ENCODE results near the gene SH3RF2.

Gene SH3RF2

DNA sequence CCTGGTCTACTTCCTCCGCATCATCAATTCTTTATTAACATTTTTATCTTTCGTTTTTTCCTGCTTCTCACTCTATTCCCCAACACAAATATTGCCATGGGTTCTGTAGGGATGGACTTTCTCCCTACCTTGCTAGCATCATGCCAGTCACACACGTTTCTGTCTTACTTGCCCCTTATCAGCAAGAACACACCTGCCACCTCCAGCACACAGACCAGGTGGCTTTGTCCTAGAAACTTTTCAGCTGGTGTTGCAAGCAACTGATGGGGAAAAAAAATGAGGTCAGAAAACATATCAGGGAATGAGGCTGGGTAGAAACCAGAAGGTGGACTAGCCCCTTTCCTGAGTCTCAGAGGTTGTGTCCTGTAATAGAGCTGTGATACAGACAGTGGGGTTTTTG, 5.8 kb downstream of the SH3RF2 start:
- no peak overlapping the region for H3K4me3 ChIP-seq (ENCODE audit: low read depth, low read length)
- no peaks in the 10 kb centered on the region for H3K36me3 ChIP-seq (ENCODE audit: control insufficient read depth in 2 of 2, insufficient read depth in 1 of 2, low read length in 2 of 2)
- TF ChIP-seq ZNF223 (tag by site-specific recombination; IDR thresholded peaks at IDR 0.05) = no peak
- ChIA-PET CTCF (interaction anchor here (0.7 to 0.9 kb wide), 2 partner anchors 108 to 261 kb away, joined by 3 read pairs; no protein-coding TSS in a partner anchor), POLR2A (interaction anchor here (1.2 to 1.7 kb wide), 3 partner anchors 8 to 33 kb away, joined by 3 to 4 read pairs (median 3); no protein-coding TSS in a partner anchor)
- H3K9me3 ChIP-seq (ENCODE audit: control insufficient read depth, insufficient read depth, low read depth, low read length) = no peaks in the 10 kb centered on the region
- peaks cover 45% of the 10 kb centered on the region for H3K4me1 ChIP-seq (ENCODE audit: control insufficient read depth, insufficient read depth, low read length)
- no peak overlapping the region for H3K27ac ChIP-seq (ENCODE audit: extremely low read depth, low read depth, low read length)

DNA sequence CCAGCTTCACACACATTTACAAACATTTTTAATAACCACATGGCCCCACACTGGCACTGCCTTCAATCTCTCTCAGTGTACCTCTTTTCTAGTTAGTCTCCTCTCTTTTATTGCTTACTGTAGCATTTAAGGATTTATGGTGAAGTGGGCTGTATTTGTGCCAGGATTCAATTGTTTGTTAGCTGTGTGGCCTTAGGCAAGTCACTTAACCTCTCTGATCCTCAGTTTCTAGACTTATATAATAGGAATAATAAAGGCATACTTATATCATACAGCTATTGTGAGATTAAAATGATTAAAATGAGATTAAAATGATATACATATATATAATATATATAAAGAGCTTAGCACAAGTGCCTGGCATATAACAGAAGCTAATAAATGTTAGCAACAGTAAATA, 6.4 kb downstream of the SH3RF2 start:
- Histone ChIP-seq H3K4me3 (ENCODE audit: low read depth, low read length) (no peak overlapping the region), H3K27ac (ENCODE audit: extremely low read depth, low read depth, low read length) (no peak overlapping the region), H3K36me3 (ENCODE audit: control insufficient read depth in 2 of 2, insufficient read depth in 1 of 2, low read length in 2 of 2) (no peaks in the 10 kb centered on the region), H3K9me3 (ENCODE audit: control insufficient read depth, insufficient read depth, low read depth, low read length) (no peaks in the 10 kb centered on the region), H3K4me1 (ENCODE audit: control insufficient read depth, insufficient read depth, low read length) (peaks cover 42% of the 10 kb centered on the region)
- ChIA-PET POLR2A (interaction anchor here (1.2 to 1.7 kb wide), 2 partner anchors 8 to 33 kb away, joined by 3 to 4 read pairs; no protein-coding TSS in a partner anchor), CTCF (interaction anchor here (0.7 to 0.9 kb wide), 3 partner anchors 107 to 504 kb away, joined by 3 read pairs; no protein-coding TSS in a partner anchor)
- TF ChIP-seq KLF10 (tag by site-specific recombination; IDR thresholded peaks at IDR 0.05) (no peak), ZNF660 (tag by site-specific recombination; IDR thresholded peaks at IDR 0.05) (no peak), ZNF394 (tag by site-specific recombination; IDR thresholded peaks at IDR 0.05; ENCODE audit: borderline replicate concordance) (no peak), ZNF184 (tag by site-specific recombination; IDR thresholded peaks at IDR 0.05) (no peak)

DNA sequence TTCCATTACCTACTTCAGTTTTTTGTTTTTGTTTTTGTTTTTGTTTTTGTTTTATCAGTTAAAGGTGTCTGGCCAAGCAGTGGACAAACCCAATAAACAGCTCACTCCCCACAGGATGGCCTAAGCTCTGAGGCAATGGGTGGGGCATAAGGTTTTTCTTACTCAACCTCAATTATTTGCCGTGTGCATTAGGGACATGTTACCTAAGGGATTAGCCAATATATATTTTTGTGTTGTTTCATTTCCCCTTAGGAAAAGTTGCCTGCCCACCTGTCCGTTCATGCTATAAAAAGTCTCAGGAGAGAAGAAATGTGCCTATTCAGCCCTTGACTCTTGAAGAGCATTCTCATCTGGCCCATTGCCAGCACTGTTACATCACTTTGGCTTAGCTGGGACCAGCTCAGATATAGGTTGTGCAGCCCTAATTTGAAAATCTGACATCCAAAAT, 7.3 kb downstream of the SH3RF2 start:
- Histone ChIP-seq H3K36me3 (ENCODE audit: control insufficient read depth in 2 of 2, insufficient read depth in 1 of 2, low read length in 2 of 2) (no peaks in the 10 kb centered on the region), H3K4me1 (ENCODE audit: control insufficient read depth, insufficient read depth, low read length) (peaks cover 33% of the 10 kb centered on the region), H3K9me3 (ENCODE audit: control insufficient read depth, insufficient read depth, low read depth, low read length) (no peaks in the 10 kb centered on the region), H3K27ac (ENCODE audit: extremely low read depth, low read depth, low read length) (no peak overlapping the region), H3K4me3 (ENCODE audit: low read depth, low read length) (no peak overlapping the region)
- POLR2A ChIA-PET = no interaction called here
- CTCF ChIA-PET = interaction anchor here (0.6 to 2.8 kb wide), 3 partner anchors 35 to 523 kb away, joined by 3 to 13 read pairs (median 6); no protein-coding TSS in a partner anchor
- TF ChIP-seq ZNF555 (tag by site-specific recombination; conservative IDR thresholded peaks at IDR 0.05) = no peak
- TF ChIP-seq ZNF571 (tag by site-specific recombination; IDR thresholded peaks at IDR 0.05) = no peak
- TF ChIP-seq ZNF274 (IDR thresholded peaks at IDR 0.05; ENCODE audit: low read length) = no peak
- TF ChIP-seq ZNF274 (tag by site-specific recombination; IDR thresholded peaks at IDR 0.05; ENCODE audit: borderline replicate concordance) = no peak
- TF ChIP-seq ZEB2 (tag by site-specific recombination; IDR thresholded peaks at IDR 0.05) = no peak
- TF ChIP-seq ZNF37A (tag by site-specific recombination; IDR thresholded peaks at IDR 0.05) = 0 out of 2 replicates have a peak, but pooled peaks have one; percentile 61
- 0 out of 2 replicates have a peak, but pooled peaks have one; percentile 32 for TF ChIP-seq SP7 (tag by site-specific recombination; IDR thresholded peaks at IDR 0.05)
- TF ChIP-seq MZF1 (tag by site-specific recombination; IDR thresholded peaks at IDR 0.05; ENCODE audit: borderline replicate concordance) = peak; percentile 42; the same call in 1 of the 2 replicates
- TF ChIP-seq ZNF2 (tag by site-specific recombination; IDR thresholded peaks at IDR 0.05) = 0 out of 2 replicates have a peak, but pooled peaks have one; percentile 20
- TF ChIP-seq ZNF341 (tag by site-specific recombination; IDR thresholded peaks at IDR 0.05; ENCODE audit: low read depth) = no peak
- no peak for TF ChIP-seq ZBTB10 (tag by site-specific recombination; IDR thresholded peaks at IDR 0.05)
- no peak for TF ChIP-seq ZNF623 (tag by site-specific recombination; IDR thresholded peaks at IDR 0.05)
- TF ChIP-seq, protein P1, sequence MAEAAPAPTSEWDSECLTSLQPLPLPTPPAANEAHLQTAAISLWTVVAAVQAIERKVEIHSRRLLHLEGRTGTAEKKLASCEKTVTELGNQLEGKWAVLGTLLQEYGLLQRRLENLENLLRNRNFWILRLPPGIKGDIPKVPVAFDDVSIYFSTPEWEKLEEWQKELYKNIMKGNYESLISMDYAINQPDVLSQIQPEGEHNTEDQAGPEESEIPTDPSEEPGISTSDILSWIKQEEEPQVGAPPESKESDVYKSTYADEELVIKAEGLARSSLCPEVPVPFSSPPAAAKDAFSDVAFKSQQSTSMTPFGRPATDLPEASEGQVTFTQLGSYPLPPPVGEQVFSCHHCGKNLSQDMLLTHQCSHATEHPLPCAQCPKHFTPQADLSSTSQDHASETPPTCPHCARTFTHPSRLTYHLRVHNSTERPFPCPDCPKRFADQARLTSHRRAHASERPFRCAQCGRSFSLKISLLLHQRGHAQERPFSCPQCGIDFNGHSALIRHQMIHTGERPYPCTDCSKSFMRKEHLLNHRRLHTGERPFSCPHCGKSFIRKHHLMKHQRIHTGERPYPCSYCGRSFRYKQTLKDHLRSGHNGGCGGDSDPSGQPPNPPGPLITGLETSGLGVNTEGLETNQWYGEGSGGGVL (tag by site-specific recombination; IDR thresholded peaks at IDR 0.05) = no peak
- TF ChIP-seq ZNF548 (tag by site-specific recombination; IDR thresholded peaks at IDR 0.05) = no peak
- peak; percentile 68 for TF ChIP-seq ZBTB44 (tag by site-specific recombination; IDR thresholded peaks at IDR 0.05)
- no peak for TF ChIP-seq GLIS2 (tag by site-specific recombination; IDR thresholded peaks at IDR 0.05)
- TF ChIP-seq ZBTB8A (tag by site-specific recombination; IDR thresholded peaks at IDR 0.05) = 0 out of 2 replicates have a peak, but pooled peaks have one; percentile 28
- no peak for TF ChIP-seq SALL2 (tag by site-specific recombination; IDR thresholded peaks at IDR 0.05; ENCODE audit: borderline replicate concordance)
- TF ChIP-seq ZNF510 (tag by site-specific recombination; IDR thresholded peaks at IDR 0.05; ENCODE audit: insufficient replicate concordance) = no peak
- no peak for TF ChIP-seq ZNF155 (tag by site-specific recombination; IDR thresholded peaks at IDR 0.05)

All from HEK293 (cell line).